HS-5 (cell line): ENCODE results near the gene ARPC1B.
"Not testable (repeated sequence)": the region's sequence is repeated elsewhere in the genome, so short reads cannot be mapped to it uniquely, and the experiment has no call there.

Source experiments
- DNase-seq: peaks from one replicate; pipeline ENCODE4 v3.0.0-alpha.2; 2012; ENCODE audit warnings: low read depth

The ARPC1B gene

DNA sequence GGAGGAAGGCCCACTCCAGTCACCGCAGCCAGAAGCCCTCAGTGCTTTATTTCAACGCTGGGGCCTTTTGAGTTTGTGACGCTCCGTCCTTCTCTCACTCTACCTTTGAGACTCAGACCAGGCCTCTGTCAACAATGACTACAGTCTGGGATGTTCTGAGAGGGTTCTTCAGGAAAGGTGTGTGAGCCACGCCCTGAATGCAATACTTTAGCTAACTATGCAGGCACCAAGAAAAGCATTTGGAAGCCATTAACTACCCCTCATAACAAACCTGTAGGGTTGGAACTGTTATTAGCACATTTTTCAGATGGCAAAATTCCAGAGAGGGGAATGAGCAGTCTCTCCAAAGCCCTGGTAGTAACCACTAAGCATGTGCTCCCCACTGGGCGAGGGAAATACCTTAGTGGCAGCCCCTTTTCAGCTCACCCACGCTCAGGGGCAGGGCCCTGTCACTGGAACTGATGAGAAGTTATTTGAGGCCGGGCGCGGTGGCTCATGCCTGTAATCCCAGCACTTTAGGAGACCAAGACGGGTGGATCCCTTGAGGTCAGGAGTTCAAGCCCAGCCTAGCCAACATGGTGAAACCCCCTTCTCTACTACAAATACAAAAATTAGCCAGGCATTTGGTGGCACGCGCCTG, 5.7 kb upstream of the ARPC1B start:
- no peak for DNase-seq

- DNase-seq, result no peak
These were observed 4.7 kb upstream of the ARPC1B start for GRCh38 chr7:99369767-99370391.

DNA sequence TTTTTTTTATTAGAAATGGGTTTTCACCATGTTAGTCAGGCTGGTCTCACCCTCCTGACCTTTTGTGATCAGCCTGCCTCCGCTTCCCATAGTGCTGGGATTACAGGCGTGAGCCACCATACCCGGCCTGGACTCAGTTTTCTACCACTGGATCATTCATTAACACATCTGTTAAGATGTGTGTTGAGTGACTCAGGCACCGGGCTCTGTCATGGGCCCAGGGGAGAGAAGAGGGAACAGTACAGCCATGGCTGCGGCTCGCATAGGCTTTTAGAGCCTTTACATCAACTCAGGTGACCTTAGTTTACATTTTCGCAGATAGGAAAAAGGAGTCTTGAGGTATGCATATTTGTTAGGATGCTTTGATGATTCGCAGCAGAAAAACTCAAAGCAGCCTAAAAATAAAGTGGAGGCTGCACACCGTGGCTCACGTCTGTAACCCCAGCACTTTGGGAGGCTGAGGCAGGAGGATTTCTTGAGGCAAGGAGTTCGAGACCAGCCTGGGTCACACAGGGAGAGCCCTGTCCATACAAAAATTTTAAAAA, 3.1 kb upstream of the ARPC1B start:
- no peak for DNase-seq

DNA sequence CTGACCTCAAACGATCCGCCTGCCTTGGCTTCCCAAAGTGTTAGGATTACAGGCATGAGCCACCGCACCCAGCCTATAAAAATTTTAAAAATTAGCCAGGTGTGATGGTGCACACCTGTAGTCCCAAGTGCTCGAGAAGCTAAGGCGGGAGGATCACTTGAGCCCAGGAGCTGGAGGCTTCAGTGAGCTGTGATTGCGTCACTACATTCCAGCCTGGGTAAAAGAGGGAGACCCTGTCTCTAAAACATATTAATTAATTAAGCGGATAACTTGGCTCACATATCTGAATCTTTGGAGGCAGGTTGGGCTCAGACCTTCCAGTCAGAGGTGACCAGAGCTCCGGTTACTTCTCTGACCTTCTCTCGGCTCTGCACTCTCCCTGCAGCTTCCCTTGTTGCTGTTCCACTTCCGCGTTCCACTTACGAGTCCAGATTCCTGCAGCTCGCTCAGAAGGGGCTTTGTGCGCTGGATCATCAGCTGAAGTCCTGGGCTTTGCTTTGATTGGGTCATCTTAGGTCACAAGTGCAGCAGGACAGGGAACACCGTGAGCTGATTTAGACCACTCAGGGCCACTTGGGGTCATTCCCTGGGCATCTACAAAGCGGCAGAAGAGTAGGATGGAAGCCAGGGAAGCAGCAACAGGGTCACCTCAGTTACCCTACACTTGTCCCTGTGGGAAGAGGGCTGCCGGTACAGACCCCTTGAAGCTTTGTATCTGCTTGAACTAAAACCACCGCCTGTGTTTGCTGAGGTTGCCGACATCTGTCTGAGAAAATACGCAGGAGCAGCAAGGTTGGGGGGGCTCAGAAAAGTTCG, 2.0 kb upstream of the ARPC1B start:
- DNase-seq, result no peak

DNA sequence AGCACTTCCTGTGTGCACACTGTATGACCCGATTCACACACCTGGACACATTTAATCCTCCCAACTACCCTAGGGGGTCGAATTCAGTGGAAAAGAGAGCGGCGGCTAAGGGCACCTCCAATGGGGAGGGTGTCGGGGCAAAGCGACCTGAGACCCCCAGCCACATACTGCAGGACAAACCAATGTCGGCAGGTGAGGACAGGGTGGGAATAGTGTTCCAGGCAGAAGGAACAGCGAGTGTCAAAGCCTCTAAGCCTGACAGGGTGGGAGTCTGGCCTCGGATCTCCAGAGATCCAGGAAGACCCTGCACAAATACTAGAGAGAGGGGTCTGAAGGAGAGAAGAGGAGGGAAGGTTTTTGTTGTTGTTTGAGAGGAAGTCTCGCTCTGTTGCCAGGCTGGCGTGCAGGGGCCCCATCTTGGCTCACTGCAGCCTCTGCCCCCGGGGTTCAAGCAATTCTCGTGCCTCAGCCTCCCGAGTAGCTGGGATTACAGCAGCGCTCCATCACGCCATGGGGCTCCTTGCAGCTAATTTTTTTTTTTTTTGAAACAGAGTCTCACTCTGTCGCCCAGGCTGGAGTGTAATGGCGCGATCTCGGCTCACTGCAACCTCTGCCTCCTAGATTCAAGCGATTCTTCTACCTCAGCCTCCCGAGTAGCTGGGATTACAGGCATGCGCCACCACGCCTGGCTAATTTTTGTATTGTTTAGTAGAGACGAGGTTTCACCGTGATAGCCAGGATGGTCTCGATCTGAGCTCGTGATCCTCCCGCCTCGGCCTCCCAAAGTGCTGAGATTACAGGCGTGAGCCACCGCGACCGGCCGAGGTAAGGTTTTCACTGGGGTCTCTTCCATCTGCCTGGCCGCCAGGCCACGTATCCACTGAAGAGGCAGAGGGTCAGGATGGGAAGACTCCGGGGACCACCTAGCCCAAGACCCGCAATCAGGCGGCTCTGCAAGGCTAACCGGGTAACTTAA, 1.2 kb upstream of the ARPC1B start:
- DNase-seq, result no peak

- no peak for DNase-seq
These were observed 709 bp downstream of the ARPC1B start for GRCh38 chr7:99375070-99375807.

DNA sequence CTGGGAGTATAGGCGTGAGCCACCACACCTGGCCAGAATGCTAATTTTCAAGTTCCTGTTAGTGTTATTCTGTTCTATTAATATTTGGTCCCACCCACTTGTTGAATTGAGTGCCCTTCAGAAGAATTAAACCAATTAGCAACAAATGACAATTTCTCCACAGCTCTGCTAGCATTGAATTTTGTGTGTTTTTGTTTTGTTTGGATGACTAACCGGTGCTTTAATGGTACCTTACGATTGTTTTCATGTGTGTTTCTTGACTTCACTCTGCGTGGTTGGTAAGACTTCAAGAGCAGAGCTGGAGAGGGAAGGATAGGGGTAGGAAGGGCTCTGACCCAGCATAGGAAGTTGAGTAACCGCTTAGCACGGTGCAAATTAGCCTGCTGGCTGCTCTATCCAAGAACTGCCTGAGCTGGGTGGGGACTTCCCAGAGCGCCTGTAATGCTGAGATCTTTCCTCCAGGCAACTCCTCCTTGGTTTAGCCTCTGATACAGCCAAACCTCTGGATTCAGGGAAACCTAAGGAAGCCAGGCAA, 4.6 kb downstream of the ARPC1B start:
- DNase-seq, result peak; percentile 39

GRCh38 chr7:99379693-99380031, 5.1 kb downstream of the ARPC1B start:
- not testable (repeated sequence) for DNase-seq

GRCh38 chr7:99380032-99380822, 5.7 kb downstream of the ARPC1B start:
- DNase-seq, result peak; percentile 18

- no peak for DNase-seq
These were observed 6.5 kb downstream of the ARPC1B start for GRCh38 chr7:99380823-99381663.

DNA sequence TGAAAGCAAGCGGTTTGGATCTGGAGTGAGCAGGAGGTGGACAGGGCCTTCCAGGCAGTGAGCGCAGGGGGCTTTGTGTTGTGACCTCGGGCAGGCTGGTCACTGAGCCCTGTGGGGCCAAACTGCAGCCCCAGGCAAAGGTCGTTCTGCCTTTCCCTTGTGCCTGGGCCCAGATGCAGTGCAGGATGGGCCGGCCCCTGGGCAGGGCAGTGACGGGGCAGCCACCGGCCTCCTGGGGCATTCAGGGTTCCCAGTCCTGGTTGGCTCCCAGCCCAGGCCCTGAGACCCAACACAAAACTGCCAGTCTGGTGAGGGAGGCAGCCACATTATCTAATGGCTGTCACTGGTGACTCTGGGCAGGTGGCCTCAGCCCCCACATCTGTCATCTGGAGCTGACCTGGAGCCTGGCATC, 7.1 kb downstream of the ARPC1B start:
- no peak for DNase-seq

DNA sequence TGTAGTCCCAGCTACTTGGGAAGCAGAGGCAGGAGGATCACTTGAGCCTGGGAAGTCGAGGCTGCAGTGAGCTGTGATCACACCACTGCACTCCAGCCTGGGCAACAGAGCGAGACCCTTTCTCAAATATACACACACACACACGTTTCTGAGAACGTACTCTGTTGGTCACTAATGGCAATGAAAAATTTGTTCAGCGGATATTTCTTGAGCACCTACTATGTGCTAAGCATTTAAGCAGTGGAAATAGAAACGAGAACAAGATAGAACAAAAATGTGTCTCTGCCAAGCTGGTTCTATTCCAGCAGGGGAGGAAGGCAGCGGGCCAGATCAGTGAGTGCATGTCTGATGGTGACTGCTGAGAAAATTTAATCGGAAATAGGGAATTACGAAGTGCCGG, 8.7 kb downstream of the ARPC1B start:
- DNase-seq, result no peak

DNA sequence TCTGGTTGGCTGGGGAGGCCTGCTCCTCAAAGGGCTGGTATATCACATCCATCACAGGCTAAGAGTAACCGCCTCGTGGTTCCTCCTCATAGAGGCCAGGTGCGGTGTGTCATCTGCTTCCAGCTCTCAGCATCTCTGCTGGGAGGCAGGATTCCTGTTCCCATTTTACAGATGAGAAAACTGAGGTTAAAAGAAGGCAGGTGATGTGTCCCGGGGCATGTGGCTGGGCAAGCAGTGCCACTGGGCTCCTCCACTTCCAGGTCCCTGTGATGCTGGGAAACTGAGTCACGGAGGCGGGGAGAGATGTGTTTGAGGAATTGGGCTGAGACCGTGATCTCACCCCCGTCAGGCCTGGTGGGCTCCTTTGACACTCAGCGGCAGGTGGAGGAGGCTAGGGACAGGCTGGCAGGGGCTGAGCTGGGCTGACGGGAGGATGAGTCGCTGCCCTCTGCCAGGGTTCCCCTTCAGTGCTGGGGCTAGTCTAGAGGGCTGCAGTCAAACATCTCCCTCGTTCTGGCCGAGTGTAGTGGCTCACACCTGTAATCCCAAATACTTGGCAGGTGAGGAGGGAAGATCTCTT, 9.4 kb downstream of the ARPC1B start:
- no peak for DNase-seq

DNA sequence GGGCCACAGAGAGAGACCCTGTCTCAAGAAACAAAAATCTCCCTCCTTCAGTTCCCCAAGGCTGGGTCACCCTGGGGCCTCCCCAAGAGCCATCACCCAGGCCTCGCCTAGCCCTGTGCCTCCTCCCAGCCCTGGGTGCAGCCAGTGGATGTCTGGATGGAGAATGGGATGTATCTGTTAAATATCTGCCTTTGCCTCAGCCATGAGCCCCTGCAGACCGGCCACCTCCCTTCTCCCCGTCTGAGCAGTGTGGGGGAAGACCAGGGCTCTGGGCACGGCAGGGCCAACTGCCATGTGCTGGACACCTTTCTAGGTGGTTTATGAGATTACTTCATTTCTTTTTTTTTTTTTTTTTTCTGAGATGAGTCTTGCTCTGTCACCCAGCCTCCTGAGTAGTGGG, 10.0 kb downstream of the ARPC1B start:
- DNase-seq, result no peak

DNA sequence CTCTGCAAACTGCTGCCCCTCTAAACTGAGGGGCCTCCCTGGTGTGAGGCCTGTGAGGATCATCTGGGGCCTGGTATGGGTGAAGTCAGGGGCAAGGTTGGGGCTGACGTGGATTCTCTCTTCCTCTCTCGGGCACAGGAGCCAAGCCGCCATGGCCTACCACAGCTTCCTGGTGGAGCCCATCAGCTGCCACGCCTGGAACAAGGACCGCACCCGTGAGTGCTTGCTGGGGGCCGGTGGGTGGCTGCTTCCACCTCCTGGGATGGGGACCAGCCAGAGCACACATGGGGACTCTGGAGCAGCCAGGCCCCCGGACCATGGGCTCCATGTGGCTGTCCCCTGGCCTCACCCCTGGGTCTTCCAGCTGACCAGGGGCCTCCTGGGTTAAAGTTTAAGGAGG, 11.0 kb downstream of the ARPC1B start:
- no peak for DNase-seq

GRCh38 chr7:99386584-99387238, 12.2 kb downstream of the ARPC1B start:
- no peak for DNase-seq

DNA sequence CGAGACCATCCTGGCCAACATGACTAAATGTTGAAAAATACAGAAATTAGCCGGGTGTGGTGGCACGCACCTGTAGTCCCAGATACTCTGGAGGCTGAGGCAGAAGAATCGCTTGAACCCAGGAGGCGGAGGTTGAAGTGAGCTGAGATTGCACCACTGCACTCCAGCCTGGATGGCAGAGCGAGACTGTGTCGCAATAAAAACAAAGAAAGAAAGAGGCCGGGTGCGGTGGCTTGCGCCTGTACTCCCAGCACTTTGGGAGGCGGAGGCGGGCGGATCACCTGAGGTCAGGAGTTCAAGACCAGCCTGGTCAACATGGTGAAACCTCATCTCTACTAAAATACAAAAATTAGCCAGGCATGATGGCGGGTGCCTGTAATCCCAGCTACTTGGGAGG, 12.7 kb downstream of the ARPC1B start:
- DNase-seq, result not testable (repeated sequence)

DNA sequence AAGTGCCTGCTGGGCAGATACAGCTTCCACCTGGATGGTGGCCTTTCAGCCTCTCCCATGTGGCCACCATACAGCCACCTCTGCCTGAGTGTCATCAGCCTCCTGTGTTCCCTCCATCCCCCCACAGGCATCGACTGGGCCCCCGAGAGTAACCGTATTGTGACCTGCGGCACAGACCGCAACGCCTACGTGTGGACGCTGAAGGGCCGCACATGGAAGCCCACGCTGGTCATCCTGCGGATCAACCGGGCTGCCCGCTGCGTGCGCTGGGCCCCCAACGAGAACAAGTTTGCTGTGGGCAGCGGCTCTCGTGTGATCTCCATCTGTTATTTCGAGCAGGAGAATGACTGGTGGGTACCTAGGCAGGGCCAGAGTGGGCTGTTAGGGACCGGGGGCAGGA, 13.4 kb downstream of the ARPC1B start:
- DNase-seq, result no peak
